Measurements from ENCODE around the gene PODXL2. TPM values are rescaled to one million over a fixed set of nuclear protein-coding genes. Genes with fewer than 3 reads are reported as not detected.

PODXL2 gene
- total RNA-seq, 2 donors from 2014 or later = 0.14 to 1.4 TPM

DNA sequence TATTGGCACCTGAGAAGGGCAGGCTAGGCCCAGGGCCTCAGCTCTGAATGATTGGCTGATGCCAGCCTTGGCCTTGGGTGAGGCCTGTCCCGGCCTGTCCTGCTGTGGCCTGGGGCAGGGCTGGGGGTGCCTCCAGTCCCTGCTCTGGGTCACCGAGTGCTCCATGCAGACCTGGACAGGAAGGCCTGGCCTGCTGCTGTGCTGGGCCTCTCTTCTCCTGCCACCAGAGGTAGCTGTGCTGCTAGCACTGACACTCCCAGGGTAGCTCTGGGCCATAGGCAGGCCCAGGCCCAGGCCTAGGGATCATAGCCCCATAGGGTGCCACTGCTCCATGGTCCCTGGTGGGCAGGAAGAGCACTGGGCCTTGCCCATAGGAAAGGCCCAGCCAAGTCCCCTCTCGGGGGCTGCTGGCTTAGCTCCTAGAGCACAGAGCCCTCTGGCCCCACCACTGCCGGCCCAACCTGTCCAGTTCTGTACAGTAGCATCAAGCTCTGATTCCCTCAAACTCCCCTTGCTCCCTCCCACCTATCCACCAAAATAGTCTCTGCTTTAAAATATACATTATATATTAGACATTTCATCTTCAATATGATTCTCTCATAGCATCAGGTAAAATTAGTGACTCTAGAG lies 62.0 kb downstream of the PODXL2 start:
- H3K4me1 Mint-ChIP-seq (ENCODE audit: low read depth) = no peaks in the 10 kb centered on the region
- ATAC-seq (replicated peaks in 1 of 2) (peak; percentile 47 to 61), DNase-seq (no peak)
- H3K27ac Mint-ChIP-seq = no peak overlapping the region
- no peak overlapping the region for H3K4me3 Mint-ChIP-seq
- H3K27me3 Mint-ChIP-seq (ENCODE audit: low read depth) = no peaks in the 10 kb centered on the region
- H3K36me3 Mint-ChIP-seq (ENCODE audit: insufficient read depth in 2 of 2) = no peaks in the 10 kb centered on the region
- H3K9me3 Mint-ChIP-seq = no peaks in the 10 kb centered on the region

DNA sequence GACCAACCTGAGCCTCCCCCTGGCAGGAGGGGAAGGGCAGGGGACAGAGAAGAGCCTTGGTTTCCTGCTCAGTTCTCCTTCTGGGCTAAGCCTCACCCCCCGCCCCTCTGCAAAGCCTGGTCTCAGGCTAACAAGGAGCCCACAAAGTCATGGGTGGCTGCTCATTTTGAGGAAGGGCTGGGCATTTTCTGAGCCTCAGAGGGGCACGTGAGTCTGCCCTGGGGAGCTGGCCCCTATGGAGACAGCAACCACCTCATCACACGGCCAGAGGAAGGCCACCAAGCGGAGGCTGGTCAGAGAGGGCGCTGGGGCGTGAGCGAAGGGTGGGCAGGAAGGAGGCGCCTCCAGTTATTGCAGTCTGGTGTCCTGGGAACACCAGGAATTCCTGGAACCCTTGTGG lies 62.5 kb downstream of the PODXL2 start:
- Mint-ChIP-seq H3K4me1 (ENCODE audit: low read depth) (no peaks in the 10 kb centered on the region), H3K36me3 (ENCODE audit: insufficient read depth in 2 of 2) (no peaks in the 10 kb centered on the region), H3K27me3 (ENCODE audit: low read depth) (no peaks in the 10 kb centered on the region), H3K9me3 (no peaks in the 10 kb centered on the region), H3K4me3 (no peak overlapping the region), H3K27ac (no peak overlapping the region)
- ATAC-seq (replicated peaks in 1 of 2) (no peak), DNase-seq (no peak)

DNA sequence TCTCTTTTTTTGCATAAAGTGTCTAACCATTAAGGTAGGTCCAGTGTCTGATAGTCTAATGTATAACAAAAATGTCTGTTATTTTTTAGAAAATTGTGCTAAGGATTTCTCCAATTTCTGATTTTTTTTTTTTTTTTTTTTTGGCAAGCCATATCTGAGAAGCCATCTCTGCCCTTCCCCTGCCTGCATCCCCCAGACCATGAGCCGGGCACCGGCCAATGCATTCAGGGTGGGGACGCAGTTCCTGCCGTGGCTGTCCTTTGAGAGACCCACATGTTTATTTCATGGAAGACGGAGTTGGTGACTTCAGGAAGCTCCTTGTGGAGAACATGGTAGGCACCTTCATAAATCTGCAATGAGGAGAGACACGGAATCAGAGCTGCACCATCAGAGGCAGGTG lies 63.0 kb downstream of the PODXL2 start:
- ATAC-seq (replicated peaks in 1 of 2) = no peak
- no peaks in the 10 kb centered on the region for H3K9me3 Mint-ChIP-seq
- H3K4me3 Mint-ChIP-seq = no peak overlapping the region
- H3K27ac Mint-ChIP-seq = no peak overlapping the region
- H3K36me3 Mint-ChIP-seq (ENCODE audit: insufficient read depth in 2 of 2) = no peaks in the 10 kb centered on the region
- H3K4me1 Mint-ChIP-seq (ENCODE audit: low read depth) = no peaks in the 10 kb centered on the region
- no peaks in the 10 kb centered on the region for H3K27me3 Mint-ChIP-seq (ENCODE audit: low read depth)
- no peak for DNase-seq

DNA sequence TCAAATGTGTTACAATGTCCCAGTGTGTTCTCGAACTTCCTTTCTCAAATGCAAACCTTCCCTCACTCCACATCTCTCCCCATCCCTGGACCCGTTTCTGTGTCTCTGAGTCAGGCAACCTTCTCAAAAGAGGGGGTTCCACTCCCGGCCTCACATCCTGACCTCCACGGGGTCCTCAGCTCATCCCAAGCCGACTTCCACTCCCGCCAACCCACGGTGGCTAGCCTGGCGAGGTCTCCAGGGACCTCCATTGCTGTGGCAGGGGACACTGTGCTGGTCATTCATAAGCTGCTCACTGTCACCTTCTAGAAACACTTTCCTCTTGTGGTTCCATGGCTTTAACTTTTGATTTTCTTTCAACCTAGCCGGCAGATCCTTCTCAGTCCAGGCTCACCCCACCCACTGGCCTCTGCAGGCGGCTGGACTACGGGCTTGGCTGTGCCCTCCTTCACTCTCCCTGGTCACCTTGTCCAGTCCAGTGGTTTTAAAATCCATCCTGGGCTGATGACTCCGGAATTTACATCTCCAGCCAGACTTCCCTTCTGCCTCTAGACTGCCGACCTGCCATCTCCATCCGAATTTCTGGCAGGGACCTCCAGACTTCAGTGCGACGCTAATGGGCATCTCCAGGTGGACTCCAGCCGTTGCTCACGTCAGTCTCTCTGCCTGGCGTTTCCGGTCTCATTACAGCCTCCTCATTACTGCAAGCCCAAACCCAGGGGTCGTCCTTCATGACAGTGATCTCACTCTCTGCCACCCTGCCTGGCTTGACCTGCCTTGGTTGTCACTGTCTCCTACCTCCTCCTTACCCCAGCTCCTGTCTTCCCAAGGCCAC lies 63.7 kb downstream of the PODXL2 start:
- Mint-ChIP-seq H3K27ac (no peak overlapping the region), H3K4me3 (no peak overlapping the region), H3K4me1 (ENCODE audit: low read depth) (peaks cover 4% of the 10 kb centered on the region), H3K36me3 (ENCODE audit: insufficient read depth in 2 of 2) (no peaks in the 10 kb centered on the region), H3K9me3 (no peaks in the 10 kb centered on the region), H3K27me3 (ENCODE audit: low read depth) (no peaks in the 10 kb centered on the region)
- no peak for ATAC-seq (replicated peaks in 1 of 2)
- no peak for DNase-seq

DNA sequence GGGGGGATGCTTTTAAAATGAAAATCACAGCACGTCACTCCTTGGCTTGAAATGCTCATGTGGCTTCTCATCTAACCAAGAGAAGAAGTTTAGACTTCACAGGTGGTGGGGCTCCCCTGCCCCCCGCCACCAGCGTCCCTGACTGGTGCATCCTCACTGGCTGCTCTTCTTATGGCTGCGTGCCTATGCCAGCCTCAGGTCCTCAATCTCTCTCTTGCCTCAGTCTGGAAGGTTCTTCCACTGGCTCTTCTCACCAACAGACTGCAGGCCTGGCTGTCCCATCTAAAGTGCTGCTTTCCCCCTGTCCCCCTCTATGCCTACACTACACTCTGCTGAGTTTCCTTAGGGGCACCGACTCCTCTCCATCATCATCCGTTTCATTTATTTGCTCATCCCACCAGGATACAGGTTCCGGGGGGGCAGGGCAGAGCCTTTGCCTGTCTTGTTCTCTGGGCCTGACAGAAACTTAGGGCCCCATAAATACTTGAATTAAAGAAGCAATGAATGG lies 64.4 kb downstream of the PODXL2 start:
- peaks cover 4% of the 10 kb centered on the region for H3K4me1 Mint-ChIP-seq (ENCODE audit: low read depth)
- ATAC-seq (replicated peaks in 1 of 2) (no peak), DNase-seq (no peak)
- no peaks in the 10 kb centered on the region for H3K9me3 Mint-ChIP-seq
- H3K4me3 Mint-ChIP-seq = no peak overlapping the region
- no peaks in the 10 kb centered on the region for H3K36me3 Mint-ChIP-seq (ENCODE audit: insufficient read depth in 2 of 2)
- H3K27ac Mint-ChIP-seq = no peak overlapping the region
- H3K27me3 Mint-ChIP-seq (ENCODE audit: low read depth) = no peaks in the 10 kb centered on the region

DNA sequence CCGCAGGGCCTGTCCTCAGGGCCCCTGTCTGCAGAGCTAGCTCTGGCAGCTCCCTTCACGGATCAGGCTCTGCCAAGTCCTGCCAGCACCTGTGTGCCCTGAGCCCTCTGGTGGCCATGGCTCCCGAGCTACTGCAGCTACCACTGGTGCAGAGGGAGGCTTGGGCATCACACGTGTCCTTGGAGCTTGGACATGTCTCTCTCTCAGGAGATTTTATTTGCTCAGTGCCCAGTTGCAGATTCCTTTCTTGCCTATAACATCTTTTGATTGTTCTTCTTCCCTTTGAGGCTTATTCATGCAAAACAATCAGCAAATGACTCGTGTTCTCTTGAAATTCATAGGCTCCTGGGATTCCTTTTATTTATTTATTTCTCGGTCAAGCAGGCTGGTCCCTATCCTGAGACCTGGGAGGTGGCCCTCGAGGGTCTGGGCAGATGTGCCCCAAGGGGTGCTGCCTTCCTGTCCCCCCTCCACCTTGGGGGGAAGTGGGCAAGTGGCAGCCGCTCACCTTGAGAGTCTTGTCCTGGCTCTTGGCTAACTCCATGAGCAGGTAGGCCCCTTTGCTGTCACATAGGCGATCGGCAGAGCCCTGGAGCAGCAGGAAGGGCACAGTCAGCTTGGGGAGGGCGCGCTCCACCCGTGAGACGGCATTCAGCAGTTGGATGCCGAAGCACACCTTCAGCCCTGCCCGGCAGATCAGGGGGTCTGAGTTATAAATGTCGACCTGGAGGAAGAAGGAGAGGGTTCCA lies 65.7 kb downstream of the PODXL2 start:
- Mint-ChIP-seq H3K36me3 (ENCODE audit: insufficient read depth in 2 of 2) (no peaks in the 10 kb centered on the region), H3K27ac (no peak overlapping the region), H3K27me3 (ENCODE audit: low read depth) (no peaks in the 10 kb centered on the region), H3K4me3 (no peak overlapping the region), H3K9me3 (no peaks in the 10 kb centered on the region), H3K4me1 (ENCODE audit: low read depth) (peaks cover 4% of the 10 kb centered on the region)
- ATAC-seq (replicated peaks in 1 of 2) (peak; percentile 62 to 63), DNase-seq (peak; percentile 37 to 47)

DNA sequence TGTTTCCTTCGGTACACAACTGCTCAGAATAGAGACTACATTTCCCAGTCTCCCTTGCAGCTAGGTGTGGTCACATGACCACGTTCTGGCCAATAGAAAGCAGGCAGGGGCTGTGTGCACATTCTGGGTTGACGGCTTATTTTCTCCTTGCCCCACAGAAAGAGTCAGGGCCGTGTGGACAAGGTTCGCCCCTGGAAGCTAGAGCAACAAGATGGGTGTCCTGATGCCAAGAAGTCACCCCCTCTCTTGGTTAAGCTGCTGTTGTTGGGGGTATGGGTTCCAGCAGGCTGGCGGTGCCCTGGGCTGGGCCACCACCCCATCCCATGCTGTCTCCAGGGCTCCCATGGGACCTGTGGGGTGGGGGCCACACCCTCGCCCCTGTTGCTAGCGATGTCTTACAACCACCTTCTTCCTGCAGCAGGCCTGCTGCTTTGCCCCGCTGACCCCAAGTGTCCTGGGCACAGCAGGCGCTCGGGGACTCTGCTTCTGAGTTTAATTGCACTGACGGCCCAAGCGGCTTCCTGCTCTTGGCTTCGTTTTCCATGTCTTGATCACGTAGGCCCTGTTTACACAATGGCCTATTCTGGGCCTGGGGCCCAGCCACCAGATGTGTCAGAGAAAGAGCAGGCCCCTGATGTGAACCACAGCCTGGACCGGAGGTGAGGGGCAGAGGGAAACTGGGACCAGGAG lies 68.7 kb downstream of the PODXL2 start:
- Mint-ChIP-seq H3K4me3 (no peak overlapping the region), H3K4me1 (ENCODE audit: low read depth) (peaks cover 4% of the 10 kb centered on the region), H3K36me3 (ENCODE audit: insufficient read depth in 2 of 2) (no peaks in the 10 kb centered on the region), H3K9me3 (no peaks in the 10 kb centered on the region), H3K27me3 (ENCODE audit: low read depth) (no peaks in the 10 kb centered on the region), H3K27ac (no peak overlapping the region)
- peak; percentile 87 to 89 for ATAC-seq (replicated peaks in 1 of 2)
- peak; percentile 52 to 69 for DNase-seq

DNA sequence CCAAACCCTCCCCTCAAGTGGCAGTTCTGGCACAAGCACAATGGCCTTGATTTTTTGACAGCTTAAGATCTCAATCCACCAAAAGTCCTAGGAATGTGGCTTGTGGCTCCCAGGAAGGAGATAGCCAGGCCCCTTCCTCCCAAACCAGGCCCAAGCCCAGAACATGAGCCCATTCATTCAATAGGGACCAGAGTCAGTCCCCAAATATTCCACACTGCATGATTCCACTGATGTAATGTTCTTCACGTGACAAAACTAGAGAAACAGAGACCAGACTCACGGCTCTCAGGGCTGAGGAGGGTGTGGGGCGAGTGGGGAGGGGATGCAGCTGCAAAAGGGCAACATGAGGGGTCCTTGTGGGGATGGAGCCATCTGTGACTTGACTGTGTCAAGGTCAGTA lies 69.3 kb downstream of the PODXL2 start:
- no peak overlapping the region for H3K4me3 Mint-ChIP-seq
- no peaks in the 10 kb centered on the region for H3K36me3 Mint-ChIP-seq (ENCODE audit: insufficient read depth in 2 of 2)
- no peaks in the 10 kb centered on the region for H3K27me3 Mint-ChIP-seq (ENCODE audit: low read depth)
- H3K9me3 Mint-ChIP-seq = no peaks in the 10 kb centered on the region
- H3K27ac Mint-ChIP-seq = no peak overlapping the region
- no peak for DNase-seq
- ATAC-seq (replicated peaks in 1 of 2) = no peak
- H3K4me1 Mint-ChIP-seq (ENCODE audit: low read depth) = peaks cover 4% of the 10 kb centered on the region

DNA sequence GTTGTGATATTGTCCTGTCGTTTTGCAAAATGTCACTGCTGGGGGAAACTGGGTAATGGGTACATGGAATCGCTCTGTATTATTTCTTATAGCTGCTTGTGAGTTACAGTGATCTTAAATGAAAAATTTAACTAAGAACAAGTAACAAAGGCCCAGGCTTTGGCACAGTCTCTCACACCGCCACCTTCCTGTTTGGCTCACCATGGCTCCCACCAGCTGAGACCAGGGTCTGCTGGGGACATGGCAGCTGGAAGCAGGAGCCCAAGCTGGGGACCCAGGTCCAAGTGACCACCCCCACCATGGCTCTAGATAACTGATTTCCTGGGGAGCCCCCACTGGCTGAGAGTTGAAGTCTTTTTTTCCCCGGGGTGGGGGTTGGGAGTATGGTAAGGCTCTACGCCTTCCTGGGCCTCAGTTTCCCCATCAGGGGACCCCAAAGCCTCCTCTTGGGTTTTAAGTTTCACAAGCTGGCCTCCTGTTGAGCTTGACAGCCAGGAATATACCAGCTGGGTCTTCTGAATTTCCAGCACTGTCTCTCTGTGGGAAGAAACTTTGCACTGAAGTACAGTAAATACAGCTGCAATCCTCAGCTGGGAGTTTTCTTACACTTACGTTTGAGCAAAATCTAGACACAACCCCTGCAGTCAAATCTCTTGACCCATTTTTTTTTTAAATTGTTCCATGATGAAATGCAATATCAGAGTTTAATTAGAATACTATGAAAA lies 69.9 kb downstream of the PODXL2 start:
- no peak for DNase-seq
- no peaks in the 10 kb centered on the region for H3K27me3 Mint-ChIP-seq (ENCODE audit: low read depth)
- H3K9me3 Mint-ChIP-seq = peaks cover 3 to 4% of the 10 kb centered on the region in 2 donors
- no peak for ATAC-seq (replicated peaks in 1 of 2)
- H3K4me1 Mint-ChIP-seq (ENCODE audit: low read depth) = peaks cover 4% of the 10 kb centered on the region
- H3K27ac Mint-ChIP-seq = no peak overlapping the region
- no peaks in the 10 kb centered on the region for H3K36me3 Mint-ChIP-seq (ENCODE audit: insufficient read depth in 2 of 2)
- no peak overlapping the region for H3K4me3 Mint-ChIP-seq

DNA sequence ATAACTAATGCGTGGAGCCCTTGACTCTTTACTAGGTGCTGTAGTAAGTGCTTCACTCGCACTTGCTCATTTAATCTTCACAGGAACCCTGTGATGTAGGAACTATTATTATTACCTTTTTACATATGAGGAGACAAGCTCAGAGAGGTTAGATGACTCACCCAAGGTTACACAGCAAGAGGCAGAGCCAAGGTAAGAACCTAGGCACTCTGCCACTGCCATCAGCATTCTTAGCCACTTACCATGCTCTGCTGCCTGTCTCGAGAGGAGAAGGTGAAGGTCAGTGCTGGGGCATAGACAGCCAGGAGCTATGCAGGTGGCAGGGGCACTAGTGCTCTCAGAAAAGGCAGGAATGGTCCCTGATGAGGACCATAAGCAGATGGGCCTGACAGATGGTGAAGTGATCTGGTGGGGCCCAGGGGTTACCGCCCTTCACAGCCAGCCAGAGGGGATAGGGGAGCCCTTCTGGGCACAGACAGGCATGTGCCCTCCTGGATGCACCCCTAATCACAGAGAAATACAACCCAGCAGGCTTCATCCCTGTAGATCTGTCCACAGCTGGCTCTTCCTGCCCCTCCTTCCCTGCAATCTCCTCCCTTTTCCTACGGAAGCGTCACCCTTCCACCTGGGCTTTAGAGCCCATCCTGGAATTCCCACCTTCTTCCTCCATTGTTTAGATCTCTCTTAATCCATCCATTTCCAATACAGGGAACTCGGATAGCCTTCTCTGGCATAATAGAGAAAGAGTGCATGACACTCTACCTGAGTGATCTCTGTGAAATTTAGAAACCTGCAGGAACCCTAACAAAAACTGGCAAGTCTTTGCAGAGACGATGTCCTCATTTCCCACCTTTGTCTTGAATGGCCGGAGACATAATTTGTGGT lies 70.7 kb downstream of the PODXL2 start:
- Mint-ChIP-seq H3K36me3 (ENCODE audit: insufficient read depth in 2 of 2) (peaks cover 0 to 1% of the 10 kb centered on the region in 2 donors), H3K27me3 (ENCODE audit: low read depth) (no peaks in the 10 kb centered on the region), H3K4me3 (no peak overlapping the region), H3K9me3 (peaks cover 3 to 4% of the 10 kb centered on the region in 2 donors), H3K27ac (no peak overlapping the region), H3K4me1 (ENCODE audit: low read depth) (peaks cover 4% of the 10 kb centered on the region)
- DNase-seq (no peak), ATAC-seq (replicated peaks in 1 of 2) (no peak)

DNA sequence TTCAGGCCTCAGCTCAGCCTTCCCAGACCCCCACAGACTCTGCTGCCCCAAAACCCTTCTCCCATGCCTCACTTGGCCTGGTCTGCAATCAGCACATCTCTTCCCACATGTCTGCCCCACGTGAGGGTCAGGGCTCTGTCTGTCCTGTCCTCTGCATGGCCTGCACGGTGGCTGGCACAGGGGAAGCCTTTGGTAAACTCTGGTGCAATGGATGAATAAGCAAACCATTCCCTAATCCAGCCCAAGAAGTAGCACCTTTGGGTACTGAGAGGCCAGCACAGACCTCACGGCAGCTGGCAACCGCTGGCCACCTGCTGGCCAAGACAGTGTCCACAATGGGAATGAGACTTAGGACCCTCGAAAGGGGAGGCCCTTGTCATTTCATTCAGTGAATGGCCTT lies 71.4 kb downstream of the PODXL2 start:
- DNase-seq (no peak), ATAC-seq (replicated peaks in 1 of 2) (no peak)
- H3K9me3 Mint-ChIP-seq = peaks cover 3 to 4% of the 10 kb centered on the region in 2 donors
- peaks cover 0 to 1% of the 10 kb centered on the region in 2 donors for H3K36me3 Mint-ChIP-seq (ENCODE audit: insufficient read depth in 2 of 2)
- H3K27me3 Mint-ChIP-seq (ENCODE audit: low read depth) = no peaks in the 10 kb centered on the region
- H3K4me3 Mint-ChIP-seq = no peak overlapping the region
- H3K27ac Mint-ChIP-seq = no peak overlapping the region
- H3K4me1 Mint-ChIP-seq (ENCODE audit: low read depth) = peaks cover 4% of the 10 kb centered on the region

All from activated T-cell treated with anti-CD3 and anti-CD28 coated beads, Interleukin-2, amount 50 U/mL, for 72 hours (primary cell).